ENCODE results near the gene FLT1. TPM values are rescaled to one million over a fixed set of nuclear protein-coding genes. Genes with fewer than 3 reads are reported as not detected.

Gene FLT1
- total RNA-seq, 1 donor from 2014 or later, result 72.4 TPM

- intact Hi-C loops (cut with DNase I), result no loop called here
- Histone ChIP-seq H3K36me3 (no peaks in the 10 kb centered on the region), H3K9me3 (no peaks in the 10 kb centered on the region), H3K4me3 (no peak overlapping the region), H3K27ac (no peak overlapping the region), H3K4me1 (peaks cover 4% of the 10 kb centered on the region), H3K27me3 (no peaks in the 10 kb centered on the region)
- DNase-seq (no peak), ATAC-seq (no peak)
- no peak for TF ChIP-seq CTCF (IDR thresholded peaks at IDR 0.05)
Observed at GRCh38 chr13:28408863-28409262, 86.1 kb downstream of the FLT1 start.

- peak; percentile 74 for ATAC-seq
- TF ChIP-seq CTCF (IDR thresholded peaks at IDR 0.05), result no peak
- intact Hi-C loops (cut with DNase I), result no loop called here
- H3K27ac ChIP-seq, result no peak overlapping the region
- peaks cover 4% of the 10 kb centered on the region for H3K4me1 ChIP-seq
- H3K9me3 ChIP-seq, result no peaks in the 10 kb centered on the region
- no peak for DNase-seq
- no peak overlapping the region for H3K4me3 ChIP-seq
- no peaks in the 10 kb centered on the region for H3K36me3 ChIP-seq
- no peaks in the 10 kb centered on the region for H3K27me3 ChIP-seq
Observed at GRCh38 chr13:28408235-28408848, 86.6 kb downstream of the FLT1 start.

- ATAC-seq (no peak), DNase-seq (no peak)
- Histone ChIP-seq H3K36me3 (no peaks in the 10 kb centered on the region), H3K9me3 (no peaks in the 10 kb centered on the region), H3K27me3 (no peaks in the 10 kb centered on the region), H3K27ac (no peak overlapping the region), H3K4me3 (no peak overlapping the region), H3K4me1 (peaks cover 6% of the 10 kb centered on the region)
- intact Hi-C loops (cut with DNase I), result no loop called here
- TF ChIP-seq CTCF (IDR thresholded peaks at IDR 0.05), result no peak
Observed at GRCh38 chr13:28406733-28407266, 88.1 kb downstream of the FLT1 start.

GRCh38 chr13:28402057-28402381, 92.9 kb downstream of the FLT1 start:
- no peak for DNase-seq
- Histone ChIP-seq H3K27ac (peak overlapping the region; percentile 25), H3K27me3 (no peaks in the 10 kb centered on the region), H3K9me3 (no peaks in the 10 kb centered on the region), H3K4me1 (peaks cover 13% of the 10 kb centered on the region), H3K4me3 (no peak overlapping the region), H3K36me3 (no peaks in the 10 kb centered on the region)
- no peak for ATAC-seq
- intact Hi-C loops (cut with DNase I), result no loop called here
- no peak for TF ChIP-seq CTCF (IDR thresholded peaks at IDR 0.05)

- Histone ChIP-seq H3K4me3 (no peak overlapping the region), H3K4me1 (peaks cover 13% of the 10 kb centered on the region), H3K27me3 (no peaks in the 10 kb centered on the region), H3K9me3 (no peaks in the 10 kb centered on the region), H3K27ac (peak overlapping the region; percentile 25), H3K36me3 (no peaks in the 10 kb centered on the region)
- intact Hi-C loops (cut with DNase I), result no loop called here
- TF ChIP-seq CTCF (IDR thresholded peaks at IDR 0.05), result no peak
- DNase-seq, result no peak
- peak; percentile 68 for ATAC-seq
Observed at GRCh38 chr13:28401303-28402056, 93.4 kb downstream of the FLT1 start.
